Endothelial cell of umbilical vein (primary cell): ENCODE results near the gene CLPTM1L. TPM values are rescaled to one million over a fixed set of nuclear protein-coding genes. Genes with fewer than 3 reads are reported as not detected.

ENCODE experiments used
- BruUV-seq: library from RNA; stranded (reverse); fragments of 400-500 nt; replicated peaks from 2 replicates; lab custom pipeline; 2021; lab: Mats Ljungman, UMichigan
- CTCF ChIA-PET: fragments of 300-600, 350-600 bp; sonication (Branson Sonifier 250); formaldehyde crosslinking; loops from one replicate; lab custom pipeline; 2021; ENCODE audit warnings: antibody characterized with exemption, inconsistent platforms; lab: Charles Lee
- POLR2A ChIA-PET: fragments of 300-600, 350-600 bp; sonication (Branson Sonifier 250); formaldehyde crosslinking; loops from one replicate; lab custom pipeline; 2021; ENCODE audit warnings: antibody characterized with exemption, inconsistent platforms; lab: Charles Lee
- DNase-seq: peaks from one replicate; pipeline ENCODE4 v3.0.0-alpha.2; 2011; ENCODE audit warnings: low read depth, low spot score
- FAIRE-seq: peaks from 2 replicates; lab custom pipeline; 2011; peaks lifted over from hg19 to GRCh38; lab: Jason Lieb, UNC
- H2AFZ ChIP-seq: 2 replicates; pipeline ENCODE4 v1.6.0; 2012; ENCODE audit warnings: low read depth, low read length, control low read depth, inconsistent platforms
- H3K27ac ChIP-seq: 2 replicates; pipeline ENCODE4 v1.5.1; 2011; ENCODE audit warnings: low read depth, mild to moderate bottlenecking, control low read depth, low read length, moderate library complexity; ENCODE audit not compliant: insufficient read depth
- H3K27me3 ChIP-seq, 2 experiments: 2 replicates each; pipeline versions ENCODE4 v1.6.0 to v1.6.1; 2011; ENCODE audit warnings: low read length in 2 of 2, mixed read lengths in 1 of 2; ENCODE audit not compliant: control insufficient read depth in 2 of 2, insufficient read depth in 2 of 2
- H3K36me3 ChIP-seq, 2 experiments: 2 replicates in 1 of 2; 3 replicates in 1 of 2; pipeline ENCODE4 v1.5.1; 2011; ENCODE audit warnings: low read length in 2 of 2, mild to moderate bottlenecking in 1 of 2, moderate library complexity in 1 of 2; ENCODE audit not compliant: control insufficient read depth in 2 of 2, insufficient read depth in 2 of 2; ENCODE audit errors: extremely low read depth in 1 of 2
- H3K4me1 ChIP-seq: 3 replicates; pipeline ENCODE4 v1.5.1; 2011; ENCODE audit warnings: mild to moderate bottlenecking, low read length; ENCODE audit not compliant: control insufficient read depth, insufficient read depth; ENCODE audit errors: extremely low read depth
- H3K4me2 ChIP-seq: 2 replicates; pipeline ENCODE4 v1.6.1; 2011; ENCODE audit warnings: low read length, control low read depth, mixed read lengths; ENCODE audit not compliant: insufficient read depth
- H3K4me3 ChIP-seq, 3 experiments: fragments of 200-600 bp in 1 of 3; sonication (generic), shearing (Covaris generic) in 1 of 3; replicated peaks in 1 of 3; 2 replicates each; pipeline ENCODE4 v1.5.1; 2011 to 2016; ENCODE audit warnings: control low read depth in 3 of 3, low read length in 3 of 3, mild to moderate bottlenecking in 2 of 3, inconsistent platforms in 1 of 3, low read depth in 1 of 3, moderate library complexity in 1 of 3; ENCODE audit not compliant: insufficient read depth in 1 of 3
- H3K79me2 ChIP-seq: 2 replicates; pipeline ENCODE4 v1.6.0; 2012; ENCODE audit warnings: low read length, inconsistent platforms; ENCODE audit not compliant: control insufficient read depth, insufficient read depth
- H3K9ac ChIP-seq: replicated peaks from 2 replicates; pipeline ENCODE3; 2011; ENCODE audit warnings: low read length, control low read depth; ENCODE audit not compliant: insufficient read depth; ENCODE audit errors: extremely low read depth
- H3K9me1 ChIP-seq: replicated peaks from 3 replicates; pipeline ENCODE4 v1.6.0; 2011; ENCODE audit warnings: mild to moderate bottlenecking, low read length; ENCODE audit not compliant: control insufficient read depth, insufficient read depth; ENCODE audit errors: extremely low read depth
- H3K9me3 ChIP-seq: replicated peaks from 2 replicates; pipeline ENCODE4 v1.5.1; 2012; ENCODE audit warnings: low read length, inconsistent platforms; ENCODE audit not compliant: control insufficient read depth, insufficient read depth
- H4K20me1 ChIP-seq: replicated peaks from 2 replicates; pipeline ENCODE3; 2011; ENCODE audit warnings: mild to moderate bottlenecking, low read length; ENCODE audit not compliant: control insufficient read depth, insufficient read depth; ENCODE audit errors: extremely low read depth
- CTCF ChIP-seq, 2 donors: IDR thresholded peaks; 1 replicate in 1 of 2; 2 replicates in 1 of 2; pipeline ENCODE4 v1.5.1; 2011; ENCODE audit warnings: low read length in 2 of 2, mild to moderate bottlenecking in 2 of 2, moderate library complexity in 2 of 2, control low read depth in 1 of 2, inconsistent platforms in 1 of 2, low read depth in 1 of 2; ENCODE audit not compliant: insufficient read depth in 1 of 2; ENCODE audit errors: extremely low read depth in 1 of 2
- EZH2 ChIP-seq: IDR thresholded peaks from 2 replicates; pipeline ENCODE4 v1.6.1; 2012; ENCODE audit warnings: borderline replicate concordance, low read depth, mild to moderate bottlenecking, moderate library complexity, low read length, inconsistent platforms; ENCODE audit not compliant: severe bottlenecking
- FOS ChIP-seq: IDR thresholded peaks from 2 replicates; pipeline ENCODE4 v1.6.1; 2011; ENCODE audit warnings: mild to moderate bottlenecking, low read length, moderate library complexity, borderline replicate concordance; ENCODE audit not compliant: insufficient read depth
- GATA2 ChIP-seq: IDR thresholded peaks from 2 replicates; pipeline ENCODE4 v1.7.0; 2011; ENCODE audit warnings: low read depth, mild to moderate bottlenecking, moderate library complexity, mixed read lengths, low read length; ENCODE audit not compliant: insufficient read length, insufficient read depth
- JUN ChIP-seq: IDR thresholded peaks from 2 replicates; pipeline ENCODE4 v1.6.1; 2011; ENCODE audit warnings: borderline replicate concordance, low read depth; ENCODE audit not compliant: insufficient read length, insufficient read depth
- MAX ChIP-seq: IDR thresholded peaks from 2 replicates; pipeline ENCODE4 v1.6.1; 2011; ENCODE audit not compliant: insufficient read depth, insufficient read length
- MYC ChIP-seq: IDR thresholded peaks from one replicate; pipeline ENCODE4 v1.6.1; 2011; ENCODE audit warnings: mild to moderate bottlenecking, low read depth, low read length
- POLR2A ChIP-seq: IDR thresholded peaks from 2 replicates; pipeline ENCODE4 v1.6.1; 2012; ENCODE audit warnings: low read depth, mild to moderate bottlenecking, control low read depth, low read length
- POLR2AphosphoS5 ChIP-seq: IDR thresholded peaks from 2 replicates; pipeline ENCODE4 v1.6.1; 2012; ENCODE audit warnings: low read depth, mild to moderate bottlenecking, control low read depth, low read length, moderate library complexity; ENCODE audit not compliant: insufficient read depth
- dilution Hi-C: fragments of 300-500 bp; cut with MboI; formaldehyde crosslinking; loops from one replicate; pipeline ENCODE4 v1.15.0; 2019; ENCODE audit warnings: low sequenced_read_pairs; ENCODE audit not compliant: extremely low pct_ligation_motif_present
- intact Hi-C: fragments of 100-400 bp; cut with micrococcal nuclease; formaldehyde crosslinking; loops from one replicate; pipeline ENCODE4 v1.10.0; 2022
- polyA plus RNA-seq, 4 experiments: library from polyadenylated mRNA; depleted of rRNA in 3 of 4; stranded (reverse) in 3 of 4; unstranded in 1 of 4; fragments of >200 nt; gene quantifications; 2 replicates each; pipeline versions ENCODE4 v1.2.1 to v1.2.3, GENCODE V29; 2011 to 2012; ENCODE audit warnings: missing spikeins in 1 of 4
- total RNA-seq: library from RNA; stranded (reverse); gene quantifications from 2 replicates; pipeline ENCODE4 v1.2.3, GENCODE V29; 2021

CLPTM1L gene
- total and polyA plus RNA-seq, 2 donors (not counting 3 experiments of a cell fraction or from before 2014, with no cell fraction given): 116 to 191 TPM

GRCh38 chr5:1370006-1370405 lies 25.1 kb upstream of the CLPTM1L start:
- DNase-seq: no peak
- H3K9me3 ChIP-seq: no peaks in the 10 kb centered on the region
- POLR2A ChIA-PET: no interaction called here
- no peak overlapping the region for H3K4me3 ChIP-seq
- no peaks in the 10 kb centered on the region for H3K36me3 ChIP-seq
- dilution Hi-C loops (no loop called here), intact Hi-C loops (no loop called here)
- no peaks in the 10 kb centered on the region for H3K9me1 ChIP-seq
- H3K9ac ChIP-seq: no peak overlapping the region
- H4K20me1 ChIP-seq: no peaks in the 10 kb centered on the region
- H3K27ac ChIP-seq: no peak overlapping the region
- TF ChIP-seq GATA2: no peak
- no peak for TF ChIP-seq POLR2A
- BruUV-seq: no TSS peak
- peaks cover 0 to 4% of the 10 kb centered on the region in 2 experiments for H3K27me3 ChIP-seq
- no peak overlapping the region for H3K4me2 ChIP-seq
- H3K79me2 ChIP-seq: no peaks in the 10 kb centered on the region
- CTCF ChIA-PET: interaction anchor here (1.2 kb wide), 1 partner anchor 10 kb away, joined by 3 read pairs; no protein-coding TSS in a partner anchor
- no peaks in the 10 kb centered on the region for H3K4me1 ChIP-seq
- FAIRE-seq: no peak
- no peak overlapping the region for H2AFZ ChIP-seq

GRCh38 chr5:1368756-1369155 lies 23.9 kb upstream of the CLPTM1L start:
- H3K9me1 ChIP-seq: no peaks in the 10 kb centered on the region
- DNase-seq (no peak), FAIRE-seq (no peak)
- no peaks in the 10 kb centered on the region for H3K4me1 ChIP-seq
- H3K4me3 ChIP-seq: no peak overlapping the region
- H3K27me3 ChIP-seq: peaks cover 0 to 4% of the 10 kb centered on the region in 2 experiments
- H3K9me3 ChIP-seq: no peaks in the 10 kb centered on the region
- no peak overlapping the region for H3K9ac ChIP-seq
- ChIA-PET CTCF (no interaction called here), POLR2A (no interaction called here)
- TF ChIP-seq MYC (no peak), MAX (no peak), POLR2AphosphoS5 (no peak), JUN (no peak), EZH2 (no peak), CTCF (IDR thresholded peaks at IDR 0.05; ENCODE audit: extremely low read depth in 1 of 2, insufficient read depth in 1 of 2, low read depth in 1 of 2, low read length in 2 of 2) (no peak), GATA2 (no peak), POLR2A (no peak), FOS (no peak)
- no peak overlapping the region for H3K27ac ChIP-seq
- dilution Hi-C loops (no loop called here), intact Hi-C loops (no loop called here)
- H3K36me3 ChIP-seq: no peaks in the 10 kb centered on the region
- no peak overlapping the region for H2AFZ ChIP-seq
- H3K4me2 ChIP-seq: no peak overlapping the region
- no peaks in the 10 kb centered on the region for H3K79me2 ChIP-seq
- no peaks in the 10 kb centered on the region for H4K20me1 ChIP-seq
- BruUV-seq: no TSS peak
